ENCODE measurements around the gene CCDC137. TPM values are rescaled to one million over a fixed set of nuclear protein-coding genes. Genes with fewer than 3 reads are reported as not detected.
A peak's percentile ranks its signal among the peaks of the same experiment; 100 is the strongest.

The CCDC137 gene
- polyA plus RNA-seq, 1 donor from 2014 or later, result 12.2 TPM

DNA sequence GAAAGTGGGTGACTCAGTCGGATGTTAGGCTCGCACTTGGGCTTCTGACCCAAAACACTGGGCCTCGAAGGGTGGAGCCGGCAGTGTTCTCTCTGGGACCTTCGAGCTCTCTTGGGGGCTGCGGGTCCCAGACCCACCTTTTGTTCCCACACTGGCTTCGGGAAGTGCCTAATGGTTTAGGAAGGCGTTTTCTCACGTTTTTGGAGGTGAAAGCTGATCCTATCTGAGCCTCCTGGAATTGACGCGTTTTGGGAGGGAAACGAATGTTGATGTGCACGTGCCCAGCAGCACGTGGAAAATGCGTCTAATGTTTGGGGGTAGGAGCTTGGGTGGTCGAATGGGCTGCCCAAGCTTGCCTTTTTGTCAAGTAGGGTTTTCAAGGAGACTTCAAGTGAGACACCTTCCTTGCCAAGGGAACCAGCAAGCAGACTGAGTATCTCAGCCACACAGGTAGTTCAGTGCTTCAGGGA is 17.9 kb downstream of the CCDC137 start:
- no peak overlapping the region for H2AFZ ChIP-seq (ENCODE audit: low read depth, low read length)
- peaks cover 7% of the 10 kb centered on the region for H4K20me1 ChIP-seq (ENCODE audit: insufficient read depth)
- H3K9ac ChIP-seq (ENCODE audit: low read length), result peak overlapping the region; percentile 80
- no peaks in the 10 kb centered on the region for H3K36me3 ChIP-seq (ENCODE audit: insufficient read depth, low read length)
- H3F3A ChIP-seq (ENCODE audit: insufficient read depth, low read length, poor library complexity, severe bottlenecking), result no peaks in the 10 kb centered on the region
- H3K9me3 ChIP-seq (ENCODE audit: low read length), result no peaks in the 10 kb centered on the region
- no peaks in the 10 kb centered on the region for H3K9me2 ChIP-seq (ENCODE audit: insufficient read depth, low read length)
- no peak overlapping the region for H3K27ac ChIP-seq (ENCODE audit: low read length)
- H3K79me2 ChIP-seq (replicated peaks; ENCODE audit: insufficient read depth, low read length), result peaks cover 37% of the 10 kb centered on the region
- peak overlapping the region; percentile 100 for H3K4me3 ChIP-seq (ENCODE audit: low read length)
- TF ChIP-seq EP300 (conservative IDR thresholded peaks at IDR 0.05; ENCODE audit: poor library complexity, severe bottlenecking), result no peak
- no peak for TF ChIP-seq MXI1 (conservative IDR thresholded peaks at IDR 0.05; ENCODE audit: poor library complexity, severe bottlenecking)
- TF ChIP-seq, protein P1, sequence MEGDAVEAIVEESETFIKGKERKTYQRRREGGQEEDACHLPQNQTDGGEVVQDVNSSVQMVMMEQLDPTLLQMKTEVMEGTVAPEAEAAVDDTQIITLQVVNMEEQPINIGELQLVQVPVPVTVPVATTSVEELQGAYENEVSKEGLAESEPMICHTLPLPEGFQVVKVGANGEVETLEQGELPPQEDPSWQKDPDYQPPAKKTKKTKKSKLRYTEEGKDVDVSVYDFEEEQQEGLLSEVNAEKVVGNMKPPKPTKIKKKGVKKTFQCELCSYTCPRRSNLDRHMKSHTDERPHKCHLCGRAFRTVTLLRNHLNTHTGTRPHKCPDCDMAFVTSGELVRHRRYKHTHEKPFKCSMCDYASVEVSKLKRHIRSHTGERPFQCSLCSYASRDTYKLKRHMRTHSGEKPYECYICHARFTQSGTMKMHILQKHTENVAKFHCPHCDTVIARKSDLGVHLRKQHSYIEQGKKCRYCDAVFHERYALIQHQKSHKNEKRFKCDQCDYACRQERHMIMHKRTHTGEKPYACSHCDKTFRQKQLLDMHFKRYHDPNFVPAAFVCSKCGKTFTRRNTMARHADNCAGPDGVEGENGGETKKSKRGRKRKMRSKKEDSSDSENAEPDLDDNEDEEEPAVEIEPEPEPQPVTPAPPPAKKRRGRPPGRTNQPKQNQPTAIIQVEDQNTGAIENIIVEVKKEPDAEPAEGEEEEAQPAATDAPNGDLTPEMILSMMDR (IDR thresholded peaks at IDR 0.05; ENCODE audit: poor library complexity, severe bottlenecking), result no peak
- TF ChIP-seq TAF1 (IDR thresholded peaks at IDR 0.05; ENCODE audit: low read depth), result no peak
- TF ChIP-seq, protein P2, sequence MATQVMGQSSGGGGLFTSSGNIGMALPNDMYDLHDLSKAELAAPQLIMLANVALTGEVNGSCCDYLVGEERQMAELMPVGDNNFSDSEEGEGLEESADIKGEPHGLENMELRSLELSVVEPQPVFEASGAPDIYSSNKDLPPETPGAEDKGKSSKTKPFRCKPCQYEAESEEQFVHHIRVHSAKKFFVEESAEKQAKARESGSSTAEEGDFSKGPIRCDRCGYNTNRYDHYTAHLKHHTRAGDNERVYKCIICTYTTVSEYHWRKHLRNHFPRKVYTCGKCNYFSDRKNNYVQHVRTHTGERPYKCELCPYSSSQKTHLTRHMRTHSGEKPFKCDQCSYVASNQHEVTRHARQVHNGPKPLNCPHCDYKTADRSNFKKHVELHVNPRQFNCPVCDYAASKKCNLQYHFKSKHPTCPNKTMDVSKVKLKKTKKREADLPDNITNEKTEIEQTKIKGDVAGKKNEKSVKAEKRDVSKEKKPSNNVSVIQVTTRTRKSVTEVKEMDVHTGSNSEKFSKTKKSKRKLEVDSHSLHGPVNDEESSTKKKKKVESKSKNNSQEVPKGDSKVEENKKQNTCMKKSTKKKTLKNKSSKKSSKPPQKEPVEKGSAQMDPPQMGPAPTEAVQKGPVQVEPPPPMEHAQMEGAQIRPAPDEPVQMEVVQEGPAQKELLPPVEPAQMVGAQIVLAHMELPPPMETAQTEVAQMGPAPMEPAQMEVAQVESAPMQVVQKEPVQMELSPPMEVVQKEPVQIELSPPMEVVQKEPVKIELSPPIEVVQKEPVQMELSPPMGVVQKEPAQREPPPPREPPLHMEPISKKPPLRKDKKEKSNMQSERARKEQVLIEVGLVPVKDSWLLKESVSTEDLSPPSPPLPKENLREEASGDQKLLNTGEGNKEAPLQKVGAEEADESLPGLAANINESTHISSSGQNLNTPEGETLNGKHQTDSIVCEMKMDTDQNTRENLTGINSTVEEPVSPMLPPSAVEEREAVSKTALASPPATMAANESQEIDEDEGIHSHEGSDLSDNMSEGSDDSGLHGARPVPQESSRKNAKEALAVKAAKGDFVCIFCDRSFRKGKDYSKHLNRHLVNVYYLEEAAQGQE (IDR thresholded peaks at IDR 0.05; ENCODE audit: borderline replicate concordance), result no peak
- no peak for TF ChIP-seq POLR2AphosphoS5 (IDR thresholded peaks at IDR 0.05)
- no peak for TF ChIP-seq SMC3 (conservative IDR thresholded peaks at IDR 0.05; ENCODE audit: poor library complexity)
- no peak for TF ChIP-seq EZH2 (IDR thresholded peaks at IDR 0.05; ENCODE audit: borderline replicate concordance, insufficient read depth, low read length, poor library complexity, severe bottlenecking)
- no peak for TF ChIP-seq RAD21 (conservative IDR thresholded peaks at IDR 0.05)
- H3K27me3 ChIP-seq (ENCODE audit: insufficient read depth, low read depth, low read length), result no peaks in the 10 kb centered on the region
- peak overlapping the region; percentile 89 for H3K4me2 ChIP-seq (ENCODE audit: low read length)

DNA sequence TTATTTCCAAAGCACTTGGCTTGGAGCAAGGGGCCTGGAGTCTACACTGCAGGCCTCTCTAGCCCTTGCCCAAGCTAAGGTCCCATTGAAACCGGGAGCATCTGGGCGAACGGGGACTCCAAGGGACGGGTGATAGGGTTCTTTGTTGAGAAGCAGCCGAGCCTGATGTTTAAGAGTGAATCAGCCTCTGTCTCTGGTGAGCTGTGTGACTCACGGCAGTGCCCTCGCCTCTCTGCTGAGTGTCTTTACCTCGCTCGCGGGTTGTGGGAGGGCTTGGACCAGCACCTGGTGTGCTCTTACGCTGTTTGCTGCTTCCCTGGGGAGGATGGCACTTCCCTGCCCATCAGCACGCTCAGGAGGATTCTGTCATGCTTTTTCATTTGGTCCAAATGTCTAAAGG is 18.6 kb downstream of the CCDC137 start:
- H3K27ac ChIP-seq (ENCODE audit: low read length), result no peak overlapping the region
- no peaks in the 10 kb centered on the region for H3K27me3 ChIP-seq (ENCODE audit: insufficient read depth, low read depth, low read length)
- H3K4me3 ChIP-seq (ENCODE audit: low read length), result peak overlapping the region; percentile 100
- no peaks in the 10 kb centered on the region for H3K9me2 ChIP-seq (ENCODE audit: insufficient read depth, low read length)
- TF ChIP-seq MXI1 (conservative IDR thresholded peaks at IDR 0.05; ENCODE audit: poor library complexity, severe bottlenecking) (no peak), SMC3 (conservative IDR thresholded peaks at IDR 0.05; ENCODE audit: poor library complexity) (no peak), POLR2AphosphoS5 (IDR thresholded peaks at IDR 0.05) (no peak), RAD21 (conservative IDR thresholded peaks at IDR 0.05) (no peak), EP300 (conservative IDR thresholded peaks at IDR 0.05; ENCODE audit: poor library complexity, severe bottlenecking) (no peak), TAF1 (IDR thresholded peaks at IDR 0.05; ENCODE audit: low read depth) (no peak), EZH2 (IDR thresholded peaks at IDR 0.05; ENCODE audit: borderline replicate concordance, insufficient read depth, low read length, poor library complexity, severe bottlenecking) (no peak)
- TF ChIP-seq, protein P2 (IDR thresholded peaks at IDR 0.05; ENCODE audit: borderline replicate concordance), result no peak
- TF ChIP-seq, protein P1 (IDR thresholded peaks at IDR 0.05; ENCODE audit: poor library complexity, severe bottlenecking), result no peak
- H3K4me2 ChIP-seq (ENCODE audit: low read length), result no peak overlapping the region
- H3K9me3 ChIP-seq (ENCODE audit: low read length), result no peaks in the 10 kb centered on the region
- peak overlapping the region; percentile 80 for H3K9ac ChIP-seq (ENCODE audit: low read length)
- H3K36me3 ChIP-seq (ENCODE audit: insufficient read depth, low read length), result no peaks in the 10 kb centered on the region
- no peak overlapping the region for H2AFZ ChIP-seq (ENCODE audit: low read depth, low read length)
- H3F3A ChIP-seq (ENCODE audit: insufficient read depth, low read length, poor library complexity, severe bottlenecking), result no peaks in the 10 kb centered on the region
- peaks cover 7% of the 10 kb centered on the region for H4K20me1 ChIP-seq (ENCODE audit: insufficient read depth)
- H3K79me2 ChIP-seq (replicated peaks; ENCODE audit: insufficient read depth, low read length), result peaks cover 37% of the 10 kb centered on the region
